Measurements from ENCODE around the gene AHNAK.

AHNAK gene

DNA sequence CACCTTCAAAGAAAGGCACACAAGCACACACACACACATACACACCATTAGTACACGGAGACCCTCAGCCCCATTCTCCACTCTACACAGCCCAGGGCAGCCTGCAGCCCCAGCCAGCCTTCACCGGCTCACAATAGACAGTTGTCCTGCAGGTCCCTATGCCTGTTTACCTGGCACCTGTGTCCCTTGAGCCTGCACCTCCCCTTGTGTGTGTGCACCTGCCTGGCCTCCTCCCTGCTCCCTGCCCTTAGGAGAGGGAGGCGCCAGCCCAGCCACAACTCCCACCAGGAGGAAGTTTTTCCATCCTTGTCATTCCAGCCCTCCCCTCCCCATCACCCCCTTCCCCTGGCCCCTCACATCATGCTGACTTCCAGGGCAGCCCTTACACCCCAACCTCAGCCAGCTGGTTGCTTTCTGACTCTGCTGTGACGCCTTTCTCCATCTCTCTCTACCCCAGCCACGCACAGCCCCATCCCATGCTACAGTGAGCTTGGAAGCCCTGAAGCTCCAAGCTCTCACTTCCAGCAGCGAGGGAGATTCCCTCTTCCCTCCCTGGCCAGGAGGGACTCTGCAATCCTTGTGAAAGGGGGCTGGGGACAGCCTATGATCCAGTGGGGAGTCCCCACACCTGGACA, 4.4 kb downstream of the AHNAK start:
- no peaks in the 10 kb centered on the region for H3K9me3 ChIP-seq (ENCODE audit: low read length)
- H3K4me3 ChIP-seq (ENCODE audit: low read length) = no peak overlapping the region
- no peaks in the 10 kb centered on the region for H3K36me3 ChIP-seq (ENCODE audit: insufficient read depth, low read length)
- H3K27me3 ChIP-seq (ENCODE audit: insufficient read depth, low read length) = peaks cover 5% of the 10 kb centered on the region
- H3K4me1 ChIP-seq (ENCODE audit: insufficient read depth, low read length) = peaks cover 48% of the 10 kb centered on the region
- H2AFZ ChIP-seq (ENCODE audit: low read depth, low read length) = no peak overlapping the region

DNA sequence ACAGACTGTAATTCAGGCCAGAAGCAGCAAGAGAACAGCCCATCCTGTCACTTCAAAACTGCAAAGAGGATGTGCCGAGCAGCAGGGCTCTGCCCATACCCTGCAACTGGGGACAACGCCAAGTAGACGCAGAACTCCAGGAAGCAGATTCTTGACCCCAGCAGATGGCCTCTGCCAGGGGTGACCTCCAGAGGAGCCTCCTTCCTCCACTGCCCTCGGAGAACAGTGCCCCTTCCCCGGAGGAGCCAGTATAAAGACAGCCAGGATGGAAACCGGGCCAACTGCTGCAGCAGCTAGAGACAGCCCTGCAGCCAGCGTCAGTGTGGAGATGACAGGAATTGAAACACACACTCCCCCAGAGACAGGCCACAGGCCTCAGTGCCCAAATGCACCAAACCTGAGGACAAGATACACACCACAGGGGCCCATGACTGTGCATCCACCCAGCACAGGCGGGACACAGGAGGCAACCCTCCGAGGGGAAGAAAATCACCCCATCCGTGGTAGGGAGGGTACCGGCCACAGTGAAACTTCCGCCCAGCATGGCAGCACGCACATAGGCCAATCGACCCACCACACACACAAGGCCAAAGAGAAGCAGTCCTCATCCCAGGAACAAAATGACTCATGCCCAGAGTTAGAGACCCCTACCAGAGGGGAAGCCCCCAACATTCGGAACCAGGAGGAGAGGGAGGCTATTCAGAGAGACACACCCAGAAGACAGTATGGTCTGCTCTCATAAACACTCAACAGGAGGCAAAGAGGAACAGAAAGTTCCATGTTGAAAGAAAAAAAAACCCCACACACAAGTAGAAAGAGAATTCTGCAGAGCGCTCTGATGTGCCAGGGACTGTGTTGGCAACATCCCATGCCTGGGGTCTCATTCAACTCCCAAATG, 5.6 kb downstream of the AHNAK start:
- Histone ChIP-seq H2AFZ (ENCODE audit: low read depth, low read length) (no peak overlapping the region), H3K4me3 (ENCODE audit: low read length) (no peak overlapping the region), H3K36me3 (ENCODE audit: insufficient read depth, low read length) (no peaks in the 10 kb centered on the region), H3K9me3 (ENCODE audit: low read length) (no peaks in the 10 kb centered on the region), H3K4me1 (ENCODE audit: insufficient read depth, low read length) (peaks cover 40% of the 10 kb centered on the region), H3K27me3 (ENCODE audit: insufficient read depth, low read length) (peaks cover 5% of the 10 kb centered on the region)

DNA sequence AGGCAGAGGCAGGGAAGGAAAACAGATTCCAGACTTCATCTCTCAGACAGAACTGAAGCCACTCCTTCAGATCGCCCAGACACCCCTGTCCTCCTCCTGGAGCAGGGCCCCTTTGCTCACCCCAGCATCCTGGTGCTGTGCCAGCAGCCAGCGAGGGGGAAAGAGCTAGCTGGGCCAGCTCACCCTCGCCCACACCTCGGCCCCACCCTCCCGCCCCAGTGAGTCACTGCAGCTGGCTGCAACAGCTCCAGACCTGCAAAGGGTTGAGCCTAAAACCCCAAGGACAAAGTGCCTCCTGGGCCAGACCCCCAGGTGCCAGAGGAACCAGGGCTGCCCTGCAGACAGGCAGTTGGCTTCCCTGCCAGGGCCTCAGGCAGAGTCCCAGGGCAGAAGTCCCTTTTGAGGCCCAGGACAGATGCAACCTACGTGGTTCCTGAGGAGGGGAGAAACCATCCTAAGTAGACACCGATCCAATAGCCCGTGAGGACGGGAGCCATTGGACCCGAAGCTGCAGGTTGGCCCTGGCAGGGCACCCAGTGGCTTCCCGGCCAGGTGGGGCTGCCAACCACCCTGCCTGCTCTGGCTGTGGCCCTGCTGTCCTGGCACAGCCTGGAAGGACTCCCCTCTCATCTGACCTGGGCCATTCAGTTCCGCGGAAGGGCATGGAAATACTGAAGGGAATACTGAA, 7.2 kb downstream of the AHNAK start:
- Histone ChIP-seq H3K9me3 (ENCODE audit: low read length) (no peaks in the 10 kb centered on the region), H2AFZ (ENCODE audit: low read depth, low read length) (no peak overlapping the region), H3K4me3 (ENCODE audit: low read length) (no peak overlapping the region), H3K27me3 (ENCODE audit: insufficient read depth, low read length) (peaks cover 5% of the 10 kb centered on the region), H3K36me3 (ENCODE audit: insufficient read depth, low read length) (no peaks in the 10 kb centered on the region), H3K4me1 (ENCODE audit: insufficient read depth, low read length) (peaks cover 29% of the 10 kb centered on the region)

DNA sequence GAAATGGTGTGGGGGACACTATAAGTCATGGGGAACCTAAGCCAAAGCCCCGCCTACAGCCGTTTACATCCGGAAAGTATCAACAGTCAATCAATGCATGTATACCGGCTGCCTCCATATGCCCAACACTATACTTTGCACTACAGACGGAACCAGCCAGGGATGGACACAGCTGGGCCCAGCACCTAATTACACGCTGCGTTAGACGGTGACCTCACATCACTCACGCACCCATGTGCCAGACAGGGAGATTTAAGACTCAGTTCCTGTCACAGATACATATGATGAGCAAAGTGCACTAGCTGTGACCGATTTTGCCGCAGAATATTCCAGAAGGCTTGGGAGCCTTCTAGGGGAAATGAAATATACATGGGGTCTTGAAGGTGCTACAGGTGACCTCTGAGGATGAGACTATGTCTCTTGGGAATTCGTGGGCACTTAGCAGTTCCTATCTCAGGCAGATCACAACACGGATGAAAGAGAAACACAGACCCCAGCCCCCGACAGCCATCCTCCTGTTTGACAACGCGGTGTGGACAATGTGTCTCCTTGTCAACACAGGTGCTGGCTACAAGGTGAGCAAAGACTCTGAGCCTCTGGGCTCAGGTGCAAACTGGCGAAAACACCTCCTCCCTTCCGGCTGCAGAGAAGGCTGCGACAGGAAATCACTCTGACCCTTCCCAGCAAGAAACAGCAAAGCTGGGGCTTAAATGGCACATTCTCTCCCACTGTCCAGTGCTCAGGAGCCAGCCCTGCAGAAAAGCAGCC, 8.0 kb downstream of the AHNAK start:
- Histone ChIP-seq H3K27me3 (ENCODE audit: insufficient read depth, low read length) (peaks cover 5% of the 10 kb centered on the region), H3K9me3 (ENCODE audit: low read length) (no peaks in the 10 kb centered on the region), H3K4me1 (ENCODE audit: insufficient read depth, low read length) (peaks cover 29% of the 10 kb centered on the region), H3K4me3 (ENCODE audit: low read length) (no peak overlapping the region), H3K36me3 (ENCODE audit: insufficient read depth, low read length) (peaks cover under 1% of the 10 kb centered on the region), H2AFZ (ENCODE audit: low read depth, low read length) (no peak overlapping the region)

DNA sequence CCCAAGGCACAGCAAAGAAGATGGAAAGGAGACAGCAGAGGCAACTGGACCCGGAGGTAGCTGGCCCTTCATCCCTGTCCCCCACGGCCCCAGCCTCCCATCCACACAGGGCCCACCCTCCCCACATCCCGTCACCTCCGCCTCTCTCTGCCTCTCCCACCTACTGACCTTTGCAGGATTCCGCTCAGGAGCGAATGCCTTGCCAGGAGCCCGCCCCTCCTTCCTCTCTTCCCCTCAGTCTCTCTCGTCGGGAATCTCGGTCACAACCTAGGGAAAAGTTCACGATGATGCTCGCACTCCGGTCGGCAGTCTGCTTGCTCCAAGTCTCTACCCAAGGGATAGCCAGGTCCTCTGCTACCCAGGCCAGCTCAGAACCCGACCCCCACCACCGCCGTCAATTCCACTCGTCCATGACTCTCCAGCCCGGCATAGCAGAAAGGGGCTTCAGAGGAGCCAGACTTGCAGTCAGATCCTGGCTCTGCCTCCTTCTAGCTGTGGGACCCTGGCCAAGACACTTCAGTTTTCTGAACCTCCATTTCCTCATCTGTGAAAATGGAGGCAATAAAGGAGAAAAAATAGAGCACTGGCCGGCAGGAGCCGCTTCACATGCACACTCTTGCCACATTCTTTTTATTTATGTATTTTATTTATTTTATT, 10.2 kb downstream of the AHNAK start:
- H3K4me3 ChIP-seq (ENCODE audit: low read length) = no peak overlapping the region

DNA sequence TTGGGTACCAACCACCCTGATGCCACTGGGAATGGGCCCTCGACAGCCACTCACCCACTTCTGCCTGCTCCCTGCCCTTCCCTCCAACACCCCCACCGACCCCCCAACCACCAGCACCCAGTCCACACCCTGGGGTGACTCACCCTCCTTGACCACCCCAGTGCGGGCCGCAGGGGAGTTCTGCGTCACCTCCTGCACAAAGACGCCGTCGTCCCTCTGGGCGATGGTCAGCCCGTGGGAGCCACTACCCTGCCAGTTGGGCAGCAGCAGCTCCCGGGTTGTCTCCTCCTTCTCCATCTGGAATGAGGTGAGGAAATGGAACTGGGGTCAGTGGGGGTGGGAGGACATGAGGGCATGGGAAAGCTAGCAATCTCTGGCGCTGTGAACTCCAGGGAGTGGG, 10.8 kb downstream of the AHNAK start:
- Histone ChIP-seq H3K4me1 (ENCODE audit: insufficient read depth, low read length) (peaks cover 6% of the 10 kb centered on the region), H3K27me3 (ENCODE audit: insufficient read depth, low read length) (no peaks in the 10 kb centered on the region), H3K9me3 (ENCODE audit: low read length) (peaks cover 3% of the 10 kb centered on the region), H3K36me3 (ENCODE audit: insufficient read depth, low read length) (peaks cover 7% of the 10 kb centered on the region), H2AFZ (ENCODE audit: low read depth, low read length) (no peak overlapping the region), H3K4me3 (ENCODE audit: low read length) (no peak overlapping the region)

More for the DNA sequence above, 10.2 kb downstream of the AHNAK start:
- H3K36me3 ChIP-seq (ENCODE audit: insufficient read depth, low read length) = peaks cover 7% of the 10 kb centered on the region
- no peaks in the 10 kb centered on the region for H3K27me3 ChIP-seq (ENCODE audit: insufficient read depth, low read length)
- H3K4me1 ChIP-seq (ENCODE audit: insufficient read depth, low read length) = peaks cover 12% of the 10 kb centered on the region
- no peaks in the 10 kb centered on the region for H3K9me3 ChIP-seq (ENCODE audit: low read length)
- H2AFZ ChIP-seq (ENCODE audit: low read depth, low read length) = no peak overlapping the region

DNA sequence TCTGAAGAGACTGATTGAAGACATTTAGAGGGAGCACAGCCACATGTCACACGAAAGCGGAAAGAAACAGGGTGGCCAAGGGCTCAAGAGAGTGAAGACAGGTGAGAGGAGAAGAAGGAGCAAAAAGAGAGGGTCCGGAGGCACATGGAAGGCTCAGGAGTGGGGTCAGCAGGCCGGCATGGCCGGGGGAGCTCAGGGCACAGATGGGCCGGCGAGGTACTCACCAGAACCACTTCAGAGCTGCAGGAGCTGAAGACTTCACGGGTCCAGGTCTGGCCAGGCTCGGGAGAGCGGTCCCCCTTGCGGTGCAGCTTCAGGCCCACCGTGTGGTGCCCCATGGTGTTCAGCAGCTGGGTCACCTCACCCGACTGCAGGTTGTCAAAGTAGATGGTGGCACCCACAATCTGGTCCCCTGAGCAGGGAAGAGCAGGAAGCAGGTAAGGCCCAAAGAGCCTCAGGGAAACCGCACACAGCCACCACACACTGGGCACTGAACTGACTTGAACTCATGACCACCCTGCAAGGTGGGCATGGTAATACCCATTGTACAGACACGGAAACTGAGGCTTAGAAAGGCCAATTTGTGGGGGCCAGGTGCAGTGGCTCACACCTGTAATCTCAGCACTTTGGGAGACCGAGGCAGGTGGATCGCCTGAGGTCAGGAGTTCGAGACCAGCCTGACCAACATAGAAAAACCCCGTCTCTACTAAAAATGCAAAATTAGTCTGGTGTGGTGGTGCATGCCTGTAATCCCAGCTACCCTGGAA, 11.6 kb downstream of the AHNAK start:
- peaks cover 3% of the 10 kb centered on the region for H3K9me3 ChIP-seq (ENCODE audit: low read length)
- H3K27me3 ChIP-seq (ENCODE audit: insufficient read depth, low read length) = no peaks in the 10 kb centered on the region
- no peak overlapping the region for H2AFZ ChIP-seq (ENCODE audit: low read depth, low read length)
- peaks cover 7% of the 10 kb centered on the region for H3K36me3 ChIP-seq (ENCODE audit: insufficient read depth, low read length)
- peaks cover 3% of the 10 kb centered on the region for H3K4me1 ChIP-seq (ENCODE audit: insufficient read depth, low read length)
- no peak overlapping the region for H3K4me3 ChIP-seq (ENCODE audit: low read length)

DNA sequence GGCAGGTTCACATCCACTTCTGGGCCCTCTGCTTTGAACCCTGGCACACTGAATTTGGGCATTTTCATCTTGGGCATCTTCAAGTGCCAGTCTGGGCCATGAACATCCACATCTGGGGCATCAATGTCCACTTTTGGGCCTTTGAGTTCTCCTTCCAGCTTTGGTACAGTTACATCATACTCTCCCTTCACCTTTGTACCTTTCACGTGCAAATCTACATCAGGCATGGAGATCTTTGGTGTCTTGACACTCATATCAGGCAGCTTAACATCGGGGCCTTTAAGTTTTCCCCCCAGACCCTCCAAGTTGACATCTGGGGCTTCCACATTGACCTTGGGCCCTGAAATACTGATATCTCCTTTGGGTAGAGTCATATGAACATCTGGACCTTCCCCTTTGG, 14.5 kb downstream of the AHNAK start:
- H3K36me3 ChIP-seq (ENCODE audit: insufficient read depth, low read length) = peaks cover 7% of the 10 kb centered on the region
- peaks cover 5% of the 10 kb centered on the region for H3K9me3 ChIP-seq (ENCODE audit: low read length)
- no peaks in the 10 kb centered on the region for H3K4me1 ChIP-seq (ENCODE audit: insufficient read depth, low read length)
- H2AFZ ChIP-seq (ENCODE audit: low read depth, low read length) = no peak overlapping the region
- H3K4me3 ChIP-seq (ENCODE audit: low read length) = no peak overlapping the region
- no peaks in the 10 kb centered on the region for H3K27me3 ChIP-seq (ENCODE audit: insufficient read depth, low read length)

DNA sequence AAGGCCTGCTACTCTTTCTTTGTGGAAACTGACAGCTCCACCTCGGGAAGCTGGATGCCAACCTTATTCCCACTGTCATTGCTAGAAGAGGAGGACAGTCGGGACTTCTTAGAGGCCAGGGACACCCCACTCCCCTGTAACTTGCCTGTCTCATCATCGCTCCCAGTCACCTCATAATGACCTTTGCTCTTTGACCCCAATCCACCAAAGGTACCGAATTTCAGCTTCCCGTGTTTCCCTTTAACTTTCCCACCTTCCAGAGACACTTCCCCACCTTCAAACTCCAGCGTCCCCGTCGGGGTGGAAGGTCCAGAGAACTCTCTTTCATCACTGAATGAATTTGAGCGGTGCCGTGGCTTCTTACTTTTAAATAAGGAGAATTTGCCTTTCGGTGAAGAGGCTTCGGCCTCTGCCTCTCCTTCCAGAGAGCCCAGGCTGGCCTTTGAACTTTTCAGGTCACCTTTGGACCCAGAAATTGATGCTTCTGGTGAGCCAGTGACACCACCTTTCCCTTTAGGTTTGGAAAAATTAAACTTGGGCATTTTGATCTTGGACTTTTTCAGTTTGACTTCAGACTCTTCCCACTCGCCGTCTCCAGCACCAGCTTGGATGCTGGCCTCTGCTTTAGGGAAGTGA, 29.8 kb downstream of the AHNAK start:
- Histone ChIP-seq H3K36me3 (ENCODE audit: insufficient read depth, low read length) (no peaks in the 10 kb centered on the region), H3K9me3 (ENCODE audit: low read length) (no peaks in the 10 kb centered on the region), H3K4me1 (ENCODE audit: insufficient read depth, low read length) (no peaks in the 10 kb centered on the region), H3K27me3 (ENCODE audit: insufficient read depth, low read length) (no peaks in the 10 kb centered on the region), H2AFZ (ENCODE audit: low read depth, low read length) (no peak overlapping the region), H3K4me3 (ENCODE audit: low read length) (no peak overlapping the region)

DNA sequence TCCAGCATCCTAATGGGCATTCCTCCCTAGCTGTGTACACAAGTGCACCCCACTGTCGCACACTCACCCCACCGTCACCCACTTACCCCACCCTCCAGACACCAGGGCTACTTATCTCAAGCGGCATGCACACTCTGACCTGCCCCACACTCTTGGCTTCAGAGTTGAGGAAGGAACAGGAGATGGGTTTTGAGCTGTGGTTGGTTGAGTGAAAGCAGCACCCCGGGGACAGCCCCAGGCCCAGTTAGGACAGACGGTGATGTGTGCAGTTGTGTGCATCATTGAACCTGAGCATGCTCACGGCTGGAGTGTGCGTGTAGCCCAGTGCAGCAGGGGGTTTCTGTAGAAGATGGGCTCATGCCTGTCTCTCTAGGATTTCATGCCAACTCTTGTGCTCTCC, 32.5 kb downstream of the AHNAK start:
- no peaks in the 10 kb centered on the region for H3K9me3 ChIP-seq (ENCODE audit: low read length)
- H3K36me3 ChIP-seq (ENCODE audit: insufficient read depth, low read length) = no peaks in the 10 kb centered on the region
- H3K4me3 ChIP-seq (ENCODE audit: low read length) = no peak overlapping the region
- no peaks in the 10 kb centered on the region for H3K4me1 ChIP-seq (ENCODE audit: insufficient read depth, low read length)
- no peak overlapping the region for H2AFZ ChIP-seq (ENCODE audit: low read depth, low read length)
- H3K27me3 ChIP-seq (ENCODE audit: insufficient read depth, low read length) = no peaks in the 10 kb centered on the region

DNA sequence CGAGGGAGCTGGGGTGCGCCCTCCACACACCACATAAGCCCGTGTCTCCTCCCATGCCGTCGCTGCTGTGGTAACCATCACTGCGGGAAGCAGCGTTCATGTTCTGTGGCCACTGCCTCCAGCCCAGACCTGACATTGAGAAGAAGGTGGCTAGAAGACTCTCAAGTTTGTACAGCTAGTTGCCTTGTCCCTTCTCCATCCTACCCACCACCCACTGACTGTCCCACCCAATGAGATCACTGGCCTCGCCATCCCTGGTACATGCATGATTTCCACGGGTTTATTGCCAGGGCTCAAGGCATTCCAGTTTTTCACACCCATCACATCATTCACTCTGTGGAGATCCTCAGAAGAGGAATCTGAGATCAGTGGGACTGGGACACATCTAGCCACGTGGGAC, 33.0 kb downstream of the AHNAK start:
- H3K36me3 ChIP-seq (ENCODE audit: insufficient read depth, low read length) = no peaks in the 10 kb centered on the region
- no peaks in the 10 kb centered on the region for H3K27me3 ChIP-seq (ENCODE audit: insufficient read depth, low read length)
- H3K4me1 ChIP-seq (ENCODE audit: insufficient read depth, low read length) = peaks cover 5% of the 10 kb centered on the region
- no peaks in the 10 kb centered on the region for H3K9me3 ChIP-seq (ENCODE audit: low read length)
- no peak overlapping the region for H2AFZ ChIP-seq (ENCODE audit: low read depth, low read length)
- no peak overlapping the region for H3K4me3 ChIP-seq (ENCODE audit: low read length)
